Cardiac muscle cell (in vitro differentiated cells and primary cell): Measurements from ENCODE around the gene POLN. TPM values are rescaled to one million over a fixed set of nuclear protein-coding genes. Genes with fewer than 3 reads are reported as not detected.

Source experiments
- DNase-seq, 2 donors: peaks; one replicate each; pipeline versions ENCODE4 v3.0.0 to v3.0.0-alpha.2; 2010 to 2017; ENCODE audit warnings: low read depth in 1 of 2, low spot score in 1 of 2
- H3K27ac ChIP-seq: fragments of 200-600 bp; sonication (generic); 2 replicates; pipeline ENCODE4 v1.5.1; 2016
- H3K27me3 ChIP-seq: fragments of 200-600 bp; sonication (generic); 2 replicates; pipeline ENCODE4 v1.6.0; 2016; ENCODE audit warnings: control low read depth
- H3K36me3 ChIP-seq: fragments of 200-600 bp; sonication (generic); 2 replicates; pipeline ENCODE4 v1.5.1; 2016; ENCODE audit warnings: control low read depth
- H3K4me1 ChIP-seq: fragments of 200-600 bp; sonication (generic); 2 replicates; pipeline ENCODE4 v1.8.1; 2017; ENCODE audit warnings: low read depth, mild to moderate bottlenecking, mixed run types
- H3K4me3 ChIP-seq: fragments of 200-600 bp; sonication (generic); 2 replicates; pipeline ENCODE4 v1.5.1; 2016; ENCODE audit warnings: mild to moderate bottlenecking
- H3K9me3 ChIP-seq: fragments of 200-600 bp; sonication (generic); 2 replicates; pipeline ENCODE4 v1.5.1; 2017; ENCODE audit warnings: low read depth, mild to moderate bottlenecking, control low read depth
- polyA plus RNA-seq: library from polyadenylated mRNA; unstranded; fragments of >200 nt; fragmentation: Nextera tagmentation; extraction: Ambion mirVana; gene quantifications from 2 replicates; pipeline ENCODE4 v1.2.1, GENCODE V29; 2016
- total RNA-seq: library from RNA; depleted of rRNA; stranded (reverse); fragments of >200 nt; gene quantifications from 2 replicates; pipeline ENCODE4 v1.2.3, GENCODE V29; 2016
- TF ChIP-seq, protein P1 (sequence below): IDR thresholded peaks from 2 replicates; pipeline ENCODE4 v1.5.1; 2012; ENCODE audit warnings: low read depth, mild to moderate bottlenecking, low read length

The POLN gene
- total and polyA plus RNA-seq, 2 experiments from 2014 or later = 5.2 to 9.0 TPM

DNA sequence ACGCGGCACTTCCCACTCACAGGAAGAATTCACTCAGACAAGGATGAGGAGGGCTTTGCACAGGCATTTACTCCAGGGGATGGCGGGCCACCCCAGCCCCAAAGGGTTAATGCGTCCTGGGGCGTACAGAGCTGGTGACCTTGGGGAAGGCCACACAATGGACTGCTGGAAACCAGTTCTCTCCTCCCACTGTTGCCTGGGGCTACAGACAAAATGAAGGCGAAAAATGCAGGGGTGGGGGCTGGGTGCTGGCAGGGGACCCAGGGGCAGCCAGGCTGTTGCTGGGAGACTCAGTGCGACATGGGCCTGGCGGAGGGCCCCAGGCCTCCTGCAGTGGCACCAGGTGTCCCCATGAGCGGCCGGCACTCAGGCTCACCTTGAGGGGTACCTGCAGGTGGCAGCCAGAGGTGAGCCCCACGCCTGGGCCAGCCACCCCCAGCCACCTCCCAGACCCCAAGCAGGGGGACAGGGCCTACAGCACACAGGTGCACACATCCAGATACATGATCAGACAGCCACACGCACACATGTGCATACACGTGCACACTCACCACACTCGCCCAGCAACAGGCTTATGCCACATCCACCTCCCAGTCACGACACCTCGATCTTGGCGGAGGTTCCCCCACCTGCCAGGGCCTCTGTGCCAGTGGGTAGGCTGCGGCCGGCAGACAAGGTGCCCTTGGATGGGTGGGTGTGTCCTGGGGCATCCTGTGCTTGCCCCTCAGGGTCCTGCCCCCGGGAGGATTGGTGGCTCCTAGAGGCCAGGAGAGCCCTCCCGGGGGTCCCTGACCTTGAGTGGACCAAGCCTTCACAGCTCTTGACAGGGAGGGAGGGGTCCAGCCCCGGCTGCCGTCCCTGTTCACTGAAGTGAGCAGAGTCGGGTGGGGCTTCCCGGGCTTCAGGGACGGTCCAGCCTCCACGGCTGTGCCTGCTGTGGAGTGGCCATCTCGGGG, 169.7 kb downstream of the POLN start:
- H3K4me3 ChIP-seq = no peak overlapping the region
- H3K27ac ChIP-seq = no peak overlapping the region
- H3K27me3 ChIP-seq = no peaks in the 10 kb centered on the region
- H3K36me3 ChIP-seq = no peaks in the 10 kb centered on the region
- peaks cover 11% of the 10 kb centered on the region for H3K4me1 ChIP-seq
- H3K9me3 ChIP-seq = no peaks in the 10 kb centered on the region
- DNase-seq = no peak
- TF ChIP-seq, protein P1, sequence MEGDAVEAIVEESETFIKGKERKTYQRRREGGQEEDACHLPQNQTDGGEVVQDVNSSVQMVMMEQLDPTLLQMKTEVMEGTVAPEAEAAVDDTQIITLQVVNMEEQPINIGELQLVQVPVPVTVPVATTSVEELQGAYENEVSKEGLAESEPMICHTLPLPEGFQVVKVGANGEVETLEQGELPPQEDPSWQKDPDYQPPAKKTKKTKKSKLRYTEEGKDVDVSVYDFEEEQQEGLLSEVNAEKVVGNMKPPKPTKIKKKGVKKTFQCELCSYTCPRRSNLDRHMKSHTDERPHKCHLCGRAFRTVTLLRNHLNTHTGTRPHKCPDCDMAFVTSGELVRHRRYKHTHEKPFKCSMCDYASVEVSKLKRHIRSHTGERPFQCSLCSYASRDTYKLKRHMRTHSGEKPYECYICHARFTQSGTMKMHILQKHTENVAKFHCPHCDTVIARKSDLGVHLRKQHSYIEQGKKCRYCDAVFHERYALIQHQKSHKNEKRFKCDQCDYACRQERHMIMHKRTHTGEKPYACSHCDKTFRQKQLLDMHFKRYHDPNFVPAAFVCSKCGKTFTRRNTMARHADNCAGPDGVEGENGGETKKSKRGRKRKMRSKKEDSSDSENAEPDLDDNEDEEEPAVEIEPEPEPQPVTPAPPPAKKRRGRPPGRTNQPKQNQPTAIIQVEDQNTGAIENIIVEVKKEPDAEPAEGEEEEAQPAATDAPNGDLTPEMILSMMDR = no peak

DNA sequence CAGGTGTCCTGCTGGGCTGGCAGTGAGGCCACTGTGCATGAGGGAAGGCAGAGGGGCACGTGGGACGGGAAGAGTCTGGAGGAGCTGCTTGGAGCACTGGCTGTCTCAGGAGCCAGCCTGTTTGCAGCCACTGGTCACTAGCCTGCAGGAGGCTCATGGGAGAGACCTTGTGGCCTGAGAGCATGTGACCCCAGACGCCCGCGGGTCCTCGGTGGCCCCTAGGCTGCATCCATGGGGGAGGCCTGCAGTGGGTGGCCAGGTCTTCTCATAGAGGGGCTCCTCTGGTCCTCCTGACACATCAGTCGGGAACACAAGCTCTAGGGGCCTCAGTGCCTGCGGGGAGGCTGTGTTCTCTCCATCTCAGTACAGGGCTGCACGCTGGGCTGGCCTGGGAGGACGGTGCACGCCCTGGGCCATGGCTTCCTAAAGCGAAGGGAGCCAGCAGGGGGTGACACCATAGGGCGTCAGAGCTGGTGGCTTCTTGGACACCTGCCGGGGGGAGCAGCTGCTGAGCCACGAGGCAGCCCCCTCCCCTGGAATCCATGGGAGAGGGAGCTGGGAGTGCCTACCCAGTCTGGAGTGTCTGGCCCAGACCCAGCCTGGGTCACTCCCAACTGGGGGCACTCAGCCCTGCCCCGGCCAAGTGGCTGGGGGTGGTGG, 170.5 kb downstream of the POLN start:
- TF ChIP-seq, protein P1 = no peak
- no peaks in the 10 kb centered on the region for H3K27me3 ChIP-seq
- DNase-seq = no peak
- no peaks in the 10 kb centered on the region for H3K36me3 ChIP-seq
- peaks cover 11% of the 10 kb centered on the region for H3K4me1 ChIP-seq
- no peak overlapping the region for H3K4me3 ChIP-seq
- no peaks in the 10 kb centered on the region for H3K9me3 ChIP-seq
- H3K27ac ChIP-seq = no peak overlapping the region

DNA sequence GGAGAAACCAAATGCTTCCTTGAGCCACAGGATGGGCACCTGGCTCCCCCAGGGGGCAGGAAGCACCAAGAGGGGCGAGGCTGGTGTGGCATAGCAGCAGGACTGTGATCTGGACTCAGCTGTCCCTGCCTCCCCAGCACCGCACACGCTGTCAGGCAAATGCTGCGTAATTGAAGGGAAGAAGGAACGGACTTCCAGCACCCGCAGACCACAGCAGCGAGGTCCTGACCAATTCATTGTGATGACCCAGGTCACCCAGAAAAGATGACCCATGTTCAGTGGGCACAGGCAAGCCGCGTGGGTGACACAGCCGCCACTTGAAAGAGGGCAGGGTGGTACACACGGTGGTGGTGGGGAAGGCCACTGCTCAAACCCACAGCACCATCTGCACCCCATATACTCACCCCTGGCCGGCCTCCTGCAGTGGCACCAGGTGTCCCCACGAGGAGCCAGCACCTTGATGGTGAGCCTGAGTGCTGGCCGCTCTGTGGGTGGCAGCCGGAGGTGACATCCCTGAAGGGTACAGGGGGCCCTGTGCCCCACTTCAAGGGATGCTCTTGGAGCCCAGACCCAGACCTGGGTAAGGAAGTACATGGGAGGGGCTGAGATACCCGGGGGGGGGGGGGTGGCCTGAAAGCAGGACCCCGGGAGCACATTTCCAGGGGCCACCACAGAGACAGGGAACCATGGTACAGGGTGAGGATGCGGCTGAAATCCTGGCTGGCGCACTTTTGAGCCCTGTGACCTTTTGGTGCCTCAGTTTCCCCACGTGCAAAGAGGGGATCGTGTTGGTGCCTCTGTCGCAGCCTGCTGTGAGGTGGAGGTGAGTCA, 171.3 kb downstream of the POLN start:
- Histone ChIP-seq H3K27ac (no peak overlapping the region), H3K4me1 (peaks cover 11% of the 10 kb centered on the region), H3K36me3 (no peaks in the 10 kb centered on the region), H3K9me3 (no peaks in the 10 kb centered on the region), H3K4me3 (no peak overlapping the region), H3K27me3 (no peaks in the 10 kb centered on the region)
- no peak for DNase-seq
- TF ChIP-seq, protein P1 = no peak

DNA sequence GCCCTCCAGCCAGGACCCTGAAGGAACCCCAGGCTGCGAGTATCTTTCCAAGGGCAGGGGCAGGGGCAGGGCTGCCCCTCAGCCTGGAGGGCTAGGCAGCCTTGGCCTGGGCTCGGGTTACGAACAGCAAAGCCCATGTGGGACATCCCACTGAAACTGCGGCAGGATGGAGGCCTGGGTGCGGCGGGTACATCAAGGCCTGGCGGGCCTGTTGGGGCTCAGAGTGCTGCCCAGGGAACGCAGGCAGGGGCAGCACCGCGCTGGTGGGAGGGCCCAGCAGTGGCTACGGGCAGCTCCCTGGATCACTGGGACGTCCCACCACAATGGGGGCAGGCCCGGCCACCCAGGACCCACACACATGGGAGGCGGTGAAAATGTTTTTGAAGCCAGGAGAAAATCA, 171.9 kb downstream of the POLN start:
- Histone ChIP-seq H3K36me3 (no peaks in the 10 kb centered on the region), H3K4me3 (no peak overlapping the region), H3K9me3 (no peaks in the 10 kb centered on the region), H3K27ac (no peak overlapping the region), H3K27me3 (no peaks in the 10 kb centered on the region), H3K4me1 (peaks cover 11% of the 10 kb centered on the region)
- TF ChIP-seq, protein P1 = no peak
- no peak for DNase-seq
